H1 (cell line): Measurements from ENCODE around the gene VPS72. TPM values are rescaled to one million over a fixed set of nuclear protein-coding genes. Genes with fewer than 3 reads are reported as not detected.

Source experiments
- ASH2L ChIP-seq: fragments of 200-600, 300-600 bp; sonication (generic); IDR thresholded peaks from one replicate; pipeline ENCODE4 v1.7.1; 2017; ENCODE audit warnings: low read length
- ATF2 ChIP-seq: IDR thresholded peaks from 2 replicates; pipeline ENCODE4 v1.6.1; 2012; ENCODE audit warnings: low read length, inconsistent platforms
- BCL11A ChIP-seq, 2 experiments: IDR thresholded peaks; one replicate each; pipeline ENCODE4 v1.6.1; 2011; ENCODE audit warnings: low read depth in 2 of 2, low read length in 2 of 2, mild to moderate bottlenecking in 2 of 2
- BRCA1 ChIP-seq: IDR thresholded peaks from 2 replicates; pipeline ENCODE4 v1.6.1; 2012; ENCODE audit warnings: low read depth, low read length, improper control_type of control experiment
- CBX5 ChIP-seq: fragments of 300-800, 300-1000 bp; sonication (generic); IDR thresholded peaks from 2 replicates; pipeline ENCODE4 v1.7.1; 2016; ENCODE audit warnings: antibody characterized with exemption, low read length, low read depth
- CEBPB ChIP-seq: IDR thresholded peaks from 2 replicates; pipeline ENCODE4 v1.6.1; 2012; ENCODE audit warnings: low read depth, low read length
- CHD2 ChIP-seq: IDR thresholded peaks from 2 replicates; pipeline ENCODE4 v1.6.1; 2012; ENCODE audit warnings: low read length, improper control_type of control experiment
- CREB1 ChIP-seq: IDR thresholded peaks from 2 replicates; pipeline ENCODE4 v1.6.1; 2012; ENCODE audit warnings: inconsistent platforms
- CTCF ChIP-seq, 3 experiments: IDR thresholded peaks; 1 replicate in 2 of 3; 2 replicates in 1 of 3; pipeline versions ENCODE4 v1.5.1 to v1.6.1; 2011; ENCODE audit warnings: low read length in 3 of 3, mild to moderate bottlenecking in 3 of 3, inconsistent platforms in 2 of 3, low read depth in 1 of 3, moderate library complexity in 1 of 3; ENCODE audit not compliant: insufficient read depth in 1 of 3; ENCODE audit errors: control extremely low read depth in 1 of 3
- FOSL1 ChIP-seq: IDR thresholded peaks from 2 replicates; pipeline ENCODE4 v1.6.1; 2011; ENCODE audit warnings: mild to moderate bottlenecking, low read depth, low read length, moderate library complexity; ENCODE audit not compliant: insufficient read depth
- HDAC2 ChIP-seq, 2 experiments: fragments of 300-600 bp in 1 of 2; sonication (generic) in 1 of 2; IDR thresholded peaks; 2 replicates each; pipeline ENCODE4 v1.6.1; 2011 to 2012; ENCODE audit warnings: low read depth in 2 of 2, low read length in 2 of 2, mild to moderate bottlenecking in 2 of 2, moderate library complexity in 2 of 2, borderline replicate concordance in 1 of 2, inconsistent platforms in 1 of 2
- KDM5A ChIP-seq: fragments of 200-600 bp; IDR thresholded peaks from 2 replicates; pipeline ENCODE4 v1.7.1; 2012; ENCODE audit warnings: mild to moderate bottlenecking, low read length, inconsistent platforms, mixed read lengths
- MAFK ChIP-seq: IDR thresholded peaks from 2 replicates; pipeline ENCODE4 v1.6.1; 2012; ENCODE audit warnings: low read depth, mild to moderate bottlenecking, improper control_type of control experiment, low read length
- NRF1 ChIP-seq: IDR thresholded peaks from 2 replicates; pipeline ENCODE4 v1.6.1; 2011; ENCODE audit warnings: mild to moderate bottlenecking, low read depth, low read length, improper control_type of control experiment
- PHF8 ChIP-seq: fragments of 200-600 bp; sonication (generic); conservative IDR thresholded peaks from 2 replicates; pipeline ENCODE4 v1.7.1; 2012; ENCODE audit warnings: low read depth, mild to moderate bottlenecking, inconsistent platforms, low read length, moderate library complexity
- RBBP5 ChIP-seq: IDR thresholded peaks from 2 replicates; pipeline ENCODE4 v1.7.1; 2012; ENCODE audit warnings: low read depth, mild to moderate bottlenecking, inconsistent platforms, low read length, moderate library complexity, borderline replicate concordance
- RNF2 ChIP-seq: fragments of 200-900, 300-1000 bp; sonication (generic); IDR thresholded peaks from 2 replicates; pipeline ENCODE4 v1.7.1; 2016; ENCODE audit warnings: borderline replicate concordance, low read depth, mild to moderate bottlenecking, antibody characterized with exemption, low read length; ENCODE audit not compliant: poor library complexity, severe bottlenecking; ENCODE audit errors: missing control alignments
- SIX5 ChIP-seq: IDR thresholded peaks from 2 replicates; pipeline ENCODE4 v1.6.1; 2011; ENCODE audit warnings: mild to moderate bottlenecking, low read depth, low read length
- TAF1 ChIP-seq: IDR thresholded peaks from 2 replicates; pipeline ENCODE4 v1.6.1; 2011; ENCODE audit warnings: mild to moderate bottlenecking, low read depth, low read length
- TEAD4 ChIP-seq: IDR thresholded peaks from 2 replicates; pipeline ENCODE4 v1.6.1; 2012; ENCODE audit warnings: low read depth, low read length, inconsistent platforms, mixed read lengths
- polyA plus RNA-seq, 7 experiments: library from polyadenylated mRNA; depleted of rRNA in 3 of 7; stranded (reverse) in 5 of 7; unstranded in 2 of 7; fragments of >200 nt in 5 of 7; fragments of 200-250 nt in 2 of 7; gene quantifications; 1 replicate in 5 of 7; 2 replicates in 1 of 7; 4 replicates in 1 of 7; pipeline versions ENCODE4 v1.2.1 to v1.2.3, GENCODE V29; 2011 to 2013; ENCODE audit warnings: missing spikeins in 2 of 7, mixed read lengths in 2 of 7
- total RNA-seq: library from RNA; stranded (reverse); fragmentation: NEBNext Ultra II Directional; extraction: Animal tissue kit (Norgen Biotek cat#: 25700); gene quantifications from 2 replicates; pipeline ENCODE4 v1.2.1, GENCODE V29; 2021

The VPS72 gene
- total and polyA plus RNA-seq, 2 of the 8 experiments (the other 6 are each of a cell fraction or from before 2014, with no cell fraction given) = 86.6 to 121 TPM

GRCh38 chr1:151165738-151166504 lies 24.1 kb downstream of the VPS72 start, which contains the start of the genes LYSMD1 and SCNM1 (continued):
- TF ChIP-seq CHD2 (peak; percentile 71), RBBP5 (no peak), KDM5A (peak; percentile 50; the same call in 1 of the 2 replicates), TAF1 (peak; percentile 70; the same call in 1 of the 2 replicates), ATF2 (peak; percentile 57; the same call in 1 of the 2 replicates), BRCA1 (no peak), PHF8 (peak; percentile 57; the same call in 1 of the 2 replicates), HDAC2 (IDR thresholded peaks at IDR 0.05; ENCODE audit: borderline replicate concordance in 1 of 2, low read depth in 2 of 2, low read length in 2 of 2) (peak; percentile 49 to 68; a peak in 2 of 4 replicates), TEAD4 (peak; percentile 39; the same call in 1 of the 2 replicates), RNF2 (no peak), FOSL1 (no peak), NRF1 (no peak), SIX5 (peak; percentile 99), CBX5 (no peak), CEBPB (peak; percentile 55; the same call in 1 of the 2 replicates), CTCF (IDR thresholded peaks at IDR 0.05; ENCODE audit: control extremely low read depth in 1 of 3, insufficient read depth in 1 of 3, low read depth in 1 of 3, low read length in 3 of 3) (no peak), BCL11A (IDR thresholded peaks at IDR 0.05; ENCODE audit: low read depth in 2 of 2, low read length in 2 of 2) (no peak), CREB1 (peak; percentile 79), MAFK (no peak), ASH2L (peak; percentile 43)
